ENCODE data around the gene ZNF710.

ZNF710 gene

GRCh38 chr15:89998141-89998661 is 2.9 kb upstream of the ZNF710 start:
- DNase-seq = no peak

GRCh38 chr15:89998923-89999675 is 2.0 kb upstream of the ZNF710 start:
- no peak for DNase-seq

- no peak for DNase-seq
These were observed 1.4 kb upstream of the ZNF710 start for GRCh38 chr15:89999676-90000185.

- DNase-seq = no peak
These were observed 730 bp upstream of the ZNF710 start for GRCh38 chr15:90000186-90001001.

- DNase-seq = peak in 1 of 2 experiments; percentile 9
These were observed 731 bp downstream of the ZNF710 start for GRCh38 chr15:90001683-90002427.

GRCh38 chr15:90002428-90002844 is 1.3 kb downstream of the ZNF710 start:
- DNase-seq = no peak

GRCh38 chr15:90003736-90004135 is 2.6 kb downstream of the ZNF710 start:
- DNase-seq = no peak

- no peak for DNase-seq
These were observed 3.1 kb downstream of the ZNF710 start for GRCh38 chr15:90004252-90004651.

- no peak for DNase-seq
These were observed 3.5 kb downstream of the ZNF710 start for GRCh38 chr15:90004671-90005070.

- DNase-seq = no peak
These were observed 5.3 kb downstream of the ZNF710 start for GRCh38 chr15:90006217-90007075.

GRCh38 chr15:90007076-90007460 is 5.9 kb downstream of the ZNF710 start:
- DNase-seq = no peak

GRCh38 chr15:90008607-90009006 is 7.5 kb downstream of the ZNF710 start:
- no peak for DNase-seq

GRCh38 chr15:90009301-90010022 is 8.3 kb downstream of the ZNF710 start:
- DNase-seq = no peak

GRCh38 chr15:90011705-90012104 is 10.6 kb downstream of the ZNF710 start:
- DNase-seq = no peak

- no peak for DNase-seq
These were observed 12.4 kb downstream of the ZNF710 start for GRCh38 chr15:90013503-90013937.

- DNase-seq = no peak
These were observed 14.2 kb downstream of the ZNF710 start for GRCh38 chr15:90015294-90015693.

GRCh38 chr15:90015749-90016148 is 14.6 kb downstream of the ZNF710 start:
- no peak for DNase-seq

GRCh38 chr15:90016721-90017120 is 15.6 kb downstream of the ZNF710 start:
- no peak for DNase-seq

GRCh38 chr15:90018216-90018831 is 17.2 kb downstream of the ZNF710 start:
- no peak for DNase-seq

- no peak for DNase-seq
These were observed 18.5 kb downstream of the ZNF710 start for GRCh38 chr15:90019611-90020010.

All from NCI-H1930 (cell line).